GM19238 (cell line): ENCODE measurements around the gene GAS7.
"Not testable (repeated sequence)": the region's sequence is repeated elsewhere in the genome, so short reads cannot be mapped to it uniquely, and the experiment has no call there.

Experiments
- DNase-seq: peaks from one replicate; pipeline ENCODE4 v3.0.0; 2011; ENCODE audit warnings: low spot score; ENCODE audit not compliant: insufficient read length

Gene GAS7

DNA sequence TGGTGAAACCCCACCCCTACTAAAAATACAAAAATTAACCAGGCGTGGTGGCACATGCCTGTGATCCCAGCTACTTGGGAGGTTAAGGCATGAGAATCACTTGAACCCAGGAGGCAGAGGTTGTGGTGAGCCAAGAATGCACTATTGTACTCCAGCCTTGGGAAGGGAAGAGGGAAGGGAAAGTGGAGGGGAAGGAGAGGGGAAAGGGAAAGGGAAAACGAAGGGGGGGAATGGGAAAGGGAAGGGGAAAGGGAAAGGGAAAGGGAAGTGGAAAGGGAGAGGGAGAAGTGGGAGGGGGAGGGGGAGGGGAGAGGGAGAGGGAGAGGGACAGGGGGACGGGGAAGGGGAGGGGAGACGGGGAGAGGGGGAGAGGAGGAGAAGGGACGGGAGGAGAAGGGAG, 122.5 kb downstream of the GAS7 start:
- no peak for DNase-seq

DNA sequence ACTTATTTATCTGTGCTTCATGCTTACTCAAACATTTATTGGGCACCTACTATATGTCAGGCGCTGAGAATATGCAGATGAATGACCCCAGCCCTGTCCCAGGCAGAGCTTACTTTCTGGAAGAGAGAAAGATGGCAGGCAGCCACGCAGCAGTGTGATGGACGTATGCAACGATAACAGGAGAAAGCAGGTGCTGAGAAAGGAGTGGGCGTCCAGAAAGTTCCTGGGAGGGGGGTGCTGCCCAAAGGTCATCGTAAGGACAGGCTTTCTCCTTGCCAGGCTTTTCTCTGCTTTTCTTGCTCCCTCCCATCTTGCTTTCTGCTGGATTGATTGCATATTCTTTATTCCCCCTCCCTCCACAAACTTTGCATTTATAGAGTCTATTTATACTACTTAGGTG, 124.5 kb downstream of the GAS7 start:
- DNase-seq = no peak

DNA sequence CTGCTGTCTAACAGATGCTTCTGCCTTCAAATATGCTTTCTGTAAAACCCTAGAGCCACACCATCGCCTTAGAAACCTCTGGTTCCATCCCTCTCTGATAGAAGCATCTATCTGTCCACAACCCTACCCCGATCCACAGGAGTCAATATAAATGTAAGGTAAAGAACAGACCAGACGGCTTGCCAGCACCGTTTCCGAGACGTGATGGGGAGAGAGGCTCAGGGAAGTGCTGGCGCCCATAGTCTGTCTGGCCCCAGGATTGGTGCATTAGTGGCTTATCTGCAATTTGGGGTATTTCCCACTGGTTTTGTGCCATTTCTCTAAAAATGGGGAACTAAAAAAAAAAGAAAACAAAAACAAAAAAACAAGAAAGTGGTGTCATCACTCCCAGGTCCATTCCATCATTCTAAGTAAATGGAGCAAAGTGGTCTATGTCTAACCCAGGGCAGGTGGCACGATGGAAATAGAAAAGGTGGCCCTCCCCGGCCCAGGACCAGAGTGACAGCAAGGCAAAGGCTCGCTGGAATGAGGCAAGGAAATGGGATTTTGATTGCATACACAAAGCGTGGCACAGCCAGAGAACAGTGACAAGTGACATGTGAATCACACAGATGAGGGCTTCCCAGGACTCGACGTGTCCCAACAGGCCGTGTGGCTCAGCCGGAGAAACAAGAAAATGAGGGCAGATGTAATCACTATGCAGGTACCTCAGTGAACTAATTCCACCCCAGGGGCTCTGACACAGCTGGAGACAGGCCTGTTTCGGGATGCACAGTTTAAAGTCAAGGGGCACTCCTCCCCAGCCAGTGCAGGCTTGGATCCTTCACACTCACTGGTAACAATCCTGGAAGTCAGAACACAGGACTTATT, 125.6 kb downstream of the GAS7 start:
- DNase-seq = no peak

GRCh38 chr17:10072086-10072485, 126.3 kb downstream of the GAS7 start:
- DNase-seq = no peak

DNA sequence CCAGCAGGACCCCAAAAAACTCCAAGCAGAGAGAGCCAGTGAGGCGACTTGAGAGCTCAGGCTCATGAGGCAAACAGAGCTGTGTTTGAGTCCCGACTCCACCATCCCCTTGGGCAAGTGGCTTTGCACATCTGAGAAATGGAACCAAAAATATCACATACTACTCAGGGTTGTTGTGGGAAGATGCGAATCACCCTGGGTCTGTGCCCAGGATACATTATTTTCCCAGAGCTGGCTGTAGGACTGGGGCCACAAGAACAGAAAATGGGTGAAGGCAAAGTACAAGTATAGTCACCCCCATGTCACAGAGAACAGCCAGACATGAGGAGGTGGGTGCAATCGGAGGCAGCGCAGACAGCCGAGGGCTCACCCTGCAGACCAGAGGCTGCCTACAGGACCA, 127.3 kb downstream of the GAS7 start:
- DNase-seq = no peak

- no peak for DNase-seq
Observed at GRCh38 chr17:10070690-10071089, 127.7 kb downstream of the GAS7 start.

DNA sequence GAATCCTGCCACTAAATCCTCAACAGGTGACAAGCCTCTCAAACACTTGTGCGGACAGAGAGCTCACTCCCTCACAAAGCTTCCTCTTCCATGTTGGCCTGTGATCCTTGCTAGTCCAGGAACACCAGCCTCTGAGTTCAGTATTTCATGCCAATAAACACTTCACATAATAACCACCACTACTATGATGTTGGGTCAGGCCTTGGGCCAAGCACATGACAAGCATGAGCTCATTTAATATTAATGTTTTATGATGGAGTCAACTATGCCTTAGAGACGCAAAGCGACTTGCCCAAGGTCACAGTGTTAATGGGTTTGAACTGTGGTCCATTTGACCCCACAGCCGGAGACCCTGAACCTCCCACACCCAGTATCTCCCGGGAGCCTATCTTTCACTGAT, 129.1 kb downstream of the GAS7 start:
- DNase-seq = no peak

- no peak for DNase-seq
Observed at GRCh38 chr17:10067446-10068143, 130.8 kb downstream of the GAS7 start.

- DNase-seq = no peak
Observed at GRCh38 chr17:10064536-10064935, 133.9 kb downstream of the GAS7 start.

- DNase-seq = no peak
Observed at GRCh38 chr17:10063730-10064241, 134.6 kb downstream of the GAS7 start.

GRCh38 chr17:10062691-10063385, 135.6 kb downstream of the GAS7 start:
- no peak for DNase-seq

- DNase-seq = no peak
Observed at GRCh38 chr17:10061111-10061845, 137.1 kb downstream of the GAS7 start.

DNA sequence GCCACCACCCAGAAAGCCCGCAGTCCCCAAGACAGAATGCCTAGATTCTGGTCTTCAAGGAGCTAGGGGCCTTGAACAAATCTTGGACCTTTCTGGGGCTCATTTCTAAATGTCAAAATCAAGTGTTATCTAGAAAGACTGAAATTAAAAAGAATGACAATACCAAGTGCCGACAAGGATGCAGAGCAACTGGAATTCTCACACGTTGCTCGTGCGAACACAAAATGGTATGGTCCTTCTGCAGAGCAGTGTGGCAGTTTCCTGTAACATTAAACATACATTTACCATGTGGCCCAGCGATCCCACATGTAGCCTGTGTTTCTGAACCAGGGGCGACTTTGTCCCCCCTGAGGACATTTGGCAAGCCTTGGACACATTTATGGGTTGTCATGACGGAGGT, 137.9 kb downstream of the GAS7 start:
- DNase-seq = no peak

- DNase-seq = peak; percentile 81
Observed at GRCh38 chr17:10059684-10060211, 138.7 kb downstream of the GAS7 start.

- DNase-seq = no peak
Observed at GRCh38 chr17:10058921-10059683, 139.3 kb downstream of the GAS7 start.

GRCh38 chr17:10057466-10057865, 140.9 kb downstream of the GAS7 start:
- not testable (repeated sequence) for DNase-seq

DNA sequence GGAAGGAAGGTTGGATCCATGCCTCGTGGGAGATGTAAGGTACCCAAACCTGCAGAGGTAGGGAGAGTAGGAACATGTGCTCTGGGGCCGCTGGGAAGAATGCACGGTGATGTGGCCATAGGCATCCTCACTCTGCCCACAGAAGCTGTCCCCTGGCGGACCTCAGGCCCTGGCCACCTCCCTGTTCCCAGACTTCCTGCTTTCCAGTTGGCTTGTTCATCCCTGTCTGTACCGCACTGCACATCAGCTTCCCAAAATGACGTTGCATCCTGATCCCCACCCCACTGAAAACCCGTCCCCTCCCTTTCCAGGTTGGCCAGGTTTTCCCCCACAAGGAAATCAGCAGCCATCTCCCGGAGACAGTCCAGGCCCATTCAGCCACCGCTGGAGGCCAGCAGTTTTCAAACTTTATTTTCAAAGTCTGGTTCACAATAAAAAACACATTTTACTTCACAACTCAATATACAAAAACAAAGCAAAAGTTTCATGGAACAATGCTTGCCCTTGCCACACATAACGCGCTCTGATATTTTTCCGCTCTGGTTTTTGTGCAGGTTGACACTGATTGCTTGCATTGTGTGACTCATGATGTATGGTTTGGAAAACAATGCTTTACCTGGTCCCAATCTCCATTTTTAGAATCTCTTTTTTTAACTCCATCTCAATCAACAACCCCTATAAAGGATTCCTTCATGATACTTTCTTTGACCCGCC, 143.0 kb downstream of the GAS7 start:
- DNase-seq = no peak

- no peak for DNase-seq
Observed at GRCh38 chr17:10053782-10054540, 144.4 kb downstream of the GAS7 start.
